Small intestine (tissue), 16 donors: ENCODE results near the gene SRSF8. TPM values are rescaled to one million over a fixed set of nuclear protein-coding genes. Genes with fewer than 3 reads are reported as not detected.
"Not testable (repeated sequence)": the region's sequence is repeated elsewhere in the genome, so short reads cannot be mapped to it uniquely, and the experiment has no call there.

Experiments
- DNase-seq, 2 donors: peaks; one replicate each; pipeline versions ENCODE4 v3.0.0 to v3.0.0-alpha.2; 2013
- FAIRE-seq: peaks from 2 replicates; lab custom pipeline; 2012; peaks lifted over from hg19 to GRCh38; lab: Jason Lieb, UNC
- H3K27ac ChIP-seq, 3 donors: one replicate each; pipeline ENCODE4 v1.5.1; 2013; ENCODE audit warnings: low read length in 2 of 3, mild to moderate bottlenecking in 2 of 3, control low read depth in 1 of 3, inconsistent platforms in 1 of 3, low read depth in 1 of 3, moderate library complexity in 1 of 3
- H3K27me3 ChIP-seq, 3 donors: one replicate each; pipeline ENCODE4 v1.6.1; 2013; ENCODE audit warnings: low read length in 3 of 3, inconsistent platforms in 1 of 3; ENCODE audit not compliant: control insufficient read depth in 3 of 3, insufficient read depth in 3 of 3
- H3K36me3 ChIP-seq, 3 donors: one replicate each; pipeline ENCODE4 v1.6.1; 2013; ENCODE audit warnings: low read length in 3 of 3, inconsistent platforms in 1 of 3, low read depth in 1 of 3, mild to moderate bottlenecking in 1 of 3, moderate library complexity in 1 of 3; ENCODE audit not compliant: control insufficient read depth in 3 of 3, insufficient read depth in 2 of 3
- H3K4me1 ChIP-seq, 3 donors: one replicate each; pipeline ENCODE4 v1.6.1; 2013; ENCODE audit warnings: low read length in 2 of 3, inconsistent platforms in 1 of 3, low read depth in 1 of 3, mild to moderate bottlenecking in 1 of 3, moderate library complexity in 1 of 3; ENCODE audit not compliant: control insufficient read depth in 3 of 3, insufficient read depth in 2 of 3
- H3K4me3 ChIP-seq, 3 donors: one replicate each; pipeline ENCODE4 v1.5.1; 2013; ENCODE audit warnings: low read length in 3 of 3, control low read depth in 1 of 3, inconsistent platforms in 1 of 3, low read depth in 1 of 3, mild to moderate bottlenecking in 1 of 3, moderate library complexity in 1 of 3
- H3K9me3 ChIP-seq, 2 donors: one replicate each; pipeline ENCODE4 v1.6.1; 2013; ENCODE audit warnings: low read depth in 1 of 2, low read length in 1 of 2; ENCODE audit not compliant: control insufficient read depth in 2 of 2, insufficient read depth in 1 of 2
- WGBS, 3 donors: extraction: QIAGEN DNeasy Blood & Tissue Kit; methylation state at CpG; one replicate each; pipeline ENCODE4 v1.1.7; 2013; 5-methylcytosine and 5-hydroxymethylcytosine counted together
- long read RNA-seq, 10 donors: transcript quantifications; one replicate each; lab custom pipeline, GENCODE V29; 2026
- polyA plus RNA-seq, 4 donors: library from polyadenylated mRNA; stranded (reverse) in 3 of 4; unstranded in 1 of 4; fragments of 200-250 nt in 3 of 4; fragments of 120-200 nt in 1 of 4; gene quantifications; one replicate each; pipeline versions ENCODE4 v1.2.1 to v1.2.3, GENCODE V29; 2013
- donor health status: healthy with polysubstance abuse.
- donor health status: control.
- donor health status: control.
- donor health status: Bipolar disorder and iron deficiency.
- donor health status: healthy.

The SRSF8 gene
- 10 to 100 TPM; 29.3 to 52.2 (median 34.6) TPM for polyA plus RNA-seq
- long read RNA-seq, donor 1, full-length matches to known transcripts: 197 of 202 reads
- long read RNA-seq, donor 1, partial matches to known transcripts: 0 of 202 reads
- long read RNA-seq, donor 1, other reads (novel, unspliced or antisense): 5 of 202 reads
- long read RNA-seq, donor 2, full-length matches to known transcripts: 53 of 53 reads
- long read RNA-seq, donor 2, partial matches to known transcripts: 0 of 53 reads
- long read RNA-seq, donor 2, other reads (novel, unspliced or antisense): 0 of 53 reads
- long read RNA-seq, donor 3, full-length matches to known transcripts: 103 of 103 reads
- long read RNA-seq, donor 3, partial matches to known transcripts: 0 of 103 reads
- long read RNA-seq, donor 3, other reads (novel, unspliced or antisense): 0 of 103 reads
- long read RNA-seq, donor 4, full-length matches to known transcripts: 3 of 3 reads
- long read RNA-seq, donor 4, partial matches to known transcripts: 0 of 3 reads
- long read RNA-seq, donor 4, other reads (novel, unspliced or antisense): 0 of 3 reads
- long read RNA-seq, donor 5, full-length matches to known transcripts: 23 of 23 reads
- long read RNA-seq, donor 5, partial matches to known transcripts: 0 of 23 reads
- long read RNA-seq, donor 5, other reads (novel, unspliced or antisense): 0 of 23 reads
- long read RNA-seq, donor 6, full-length matches to known transcripts: 94 of 94 reads
- long read RNA-seq, donor 6, partial matches to known transcripts: 0 of 94 reads
- long read RNA-seq, donor 6, other reads (novel, unspliced or antisense): 0 of 94 reads
- long read RNA-seq, donor 7: 0 reads
- long read RNA-seq, donor 8, full-length matches to known transcripts: 10 of 10 reads
- long read RNA-seq, donor 8, partial matches to known transcripts: 0 of 10 reads
- long read RNA-seq, donor 8, other reads (novel, unspliced or antisense): 0 of 10 reads
- long read RNA-seq, donor 9, full-length matches to known transcripts: 22 of 22 reads
- long read RNA-seq, donor 9, partial matches to known transcripts: 0 of 22 reads
- long read RNA-seq, donor 9, other reads (novel, unspliced or antisense): 0 of 22 reads
- long read RNA-seq, donor 10, full-length matches to known transcripts: 132 of 132 reads
- long read RNA-seq, donor 10, partial matches to known transcripts: 0 of 132 reads
- long read RNA-seq, donor 10, other reads (novel, unspliced or antisense): 0 of 132 reads

DNA sequence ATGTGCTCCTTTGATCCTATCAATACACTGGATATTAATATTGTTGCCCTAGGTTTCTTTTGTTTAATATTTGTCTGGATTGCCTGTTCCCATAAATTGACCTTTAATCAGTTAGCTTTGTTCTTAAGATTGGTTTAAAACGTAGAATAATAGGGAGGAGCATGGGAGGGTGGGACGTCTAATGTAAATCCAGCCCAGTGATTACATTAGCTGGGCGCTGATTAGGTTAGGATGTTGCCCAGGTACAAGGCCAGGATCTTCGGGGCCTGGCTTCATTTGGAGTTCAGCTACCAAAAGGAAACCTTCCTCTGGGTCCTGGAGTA is at the start of gene SRSF8:
Gene SRSF8 (plus strand): TSS at position 204 of the 323 bp plus-strand sequence. CDS start 308 bp downstream, outside the sequence.
- H3K27me3 ChIP-seq: no peaks in the 10 kb centered on the region
- H3K9me3 ChIP-seq: no peaks in the 10 kb centered on the region
- FAIRE-seq: no peak
- H3K4me1 ChIP-seq: peaks cover 0 to 2% (median 0%) of the 10 kb centered on the region in 3 donors
- H3K4me3 ChIP-seq: peak within 1 kb of the TSS; percentile 85 to 93 (median 86)
- peak; percentile 84 to 85 for DNase-seq
- H3K27ac ChIP-seq: peak within 1 kb of the TSS; percentile 99 to 100 (median 100)
- H3K36me3 ChIP-seq: peaks cover 0 to 3% (median 0%) of the 10 kb centered on the region in 3 donors
- WGBS, 3 donors: 0 to 1% (median 1%) methylated on average over 4 of the region's 4 CpGs

GRCh38 chr11:95021468-95021867 is 45.3 kb upstream of the SRSF8 start:
- H3K4me3 ChIP-seq, FAIRE-seq, H3K27me3 ChIP-seq, H3K4me1 ChIP-seq, DNase-seq, H3K36me3 ChIP-seq, H3K9me3 ChIP-seq, H3K27ac ChIP-seq: not testable (repeated sequence)
- WGBS, 3 donors: 82 to 90% (median 83%) methylated on average over 5 of the region's 5 CpGs

GRCh38 chr11:95024958-95025357 is 41.8 kb upstream of the SRSF8 start, which contains the start of gene KDM4E:
Gene KDM4E, plus strand, starts transcription at chr11:95025258. Its CDS starts 300 bp downstream, at chr11:95025558.
- Histone ChIP-seq H3K9me3 (no peaks in the 10 kb centered on the region), H3K36me3 (peaks cover 0 to 2% (median 0%) of the 10 kb centered on the region in 3 donors), H3K27me3 (no peaks in the 10 kb centered on the region), H3K4me1 (no peaks in the 10 kb centered on the region), H3K4me3 (no peak within 1 kb of the TSS), H3K27ac (no peak within 1 kb of the TSS)
- FAIRE-seq (no peak), DNase-seq (no peak)
- WGBS, 3 donors: 95 to 96% (median 95%) methylated on average over 1 of the region's 1 CpG

GRCh38 chr11:95025594-95025993 is 41.1 kb upstream of the SRSF8 start:
- not testable (repeated sequence) for H3K27ac ChIP-seq, FAIRE-seq, H3K36me3 ChIP-seq, H3K4me3 ChIP-seq, H3K9me3 ChIP-seq, H3K4me1 ChIP-seq, H3K27me3 ChIP-seq
- peak in 1 of 2 donors; percentile 25 for DNase-seq
- 39 to 81% (median 60%) methylated on average over 7 to 8 of the region's 9 CpGs for WGBS, 3 donors

- DNase-seq (no peak), FAIRE-seq (no peak)
- Histone ChIP-seq H3K27ac (no peak overlapping the region), H3K27me3 (no peaks in the 10 kb centered on the region), H3K36me3 (peaks cover 0 to 2% (median 0%) of the 10 kb centered on the region in 3 donors), H3K4me1 (no peaks in the 10 kb centered on the region), H3K9me3 (no peaks in the 10 kb centered on the region), H3K4me3 (no peak overlapping the region)
- WGBS, 3 donors: 82 to 94% (median 87%) methylated on average over 3 of the region's 3 CpGs
Measured at GRCh38 chr11:95028357-95028756, 38.4 kb upstream of the SRSF8 start.

- no peak for FAIRE-seq
- no peak for DNase-seq
- H3K4me1 ChIP-seq: peaks cover 0 to 3% (median 0%) of the 10 kb centered on the region in 3 donors
- no peaks in the 10 kb centered on the region for H3K27me3 ChIP-seq
- 84 to 100% (median 96%) methylated on average over 1 of the region's 1 CpG for WGBS, 3 donors
- no peak overlapping the region for H3K4me3 ChIP-seq
- H3K9me3 ChIP-seq: no peaks in the 10 kb centered on the region
- no peak overlapping the region for H3K27ac ChIP-seq
- no peaks in the 10 kb centered on the region for H3K36me3 ChIP-seq
Measured at GRCh38 chr11:95033051-95033450, 33.7 kb upstream of the SRSF8 start.

- Histone ChIP-seq H3K4me3 (no peak overlapping the region), H3K36me3 (no peaks in the 10 kb centered on the region), H3K4me1 (peaks cover 0 to 3% (median 0%) of the 10 kb centered on the region in 3 donors), H3K9me3 (no peaks in the 10 kb centered on the region), H3K27me3 (no peaks in the 10 kb centered on the region), H3K27ac (no peak overlapping the region)
- DNase-seq (no peak), FAIRE-seq (no peak)
- WGBS, 3 donors: 77 to 79% (median 79%) methylated on average over 2 of the region's 2 CpGs
Measured at GRCh38 chr11:95035316-95035715, 31.4 kb upstream of the SRSF8 start.
